H1 (cell line): ENCODE data around the gene BCL7B. TPM values are rescaled to one million over a fixed set of nuclear protein-coding genes. Genes with fewer than 3 reads are reported as not detected.

Source experiments
- CTCF ChIA-PET: fragments of 300-600 bp; sonication (Branson Sonifier 250); formaldehyde crosslinking; loops from one replicate; lab custom pipeline; 2021; ENCODE audit not compliant: partially characterized antibody; lab: Charles Lee
- POLR2A ChIA-PET: fragments of 300-600 bp; sonication (Branson Sonifier 250); formaldehyde crosslinking; loops from one replicate; lab custom pipeline; 2021; ENCODE audit warnings: inconsistent platforms; ENCODE audit not compliant: partially characterized antibody; lab: Charles Lee
- DNase-seq, 2 experiments: peaks; one replicate each; pipeline versions ENCODE4 v3.0.0 to v3.0.0-alpha.2; 2010 to 2022; ENCODE audit warnings: low spot score in 2 of 2, low read depth in 1 of 2, mixed read lengths in 1 of 2
- FAIRE-seq: peaks from 2 replicates; lab custom pipeline; 2011; peaks lifted over from hg19 to GRCh38; lab: Jason Lieb, UNC
- H2AFZ ChIP-seq: 2 replicates; pipeline ENCODE4 v1.8.1; 2012; ENCODE audit warnings: low read length, inconsistent platforms
- H2AK5ac ChIP-seq: 2 replicates; pipeline ENCODE4 v1.6.1; 2013; ENCODE audit warnings: low read depth, low read length
- H2BK120ac ChIP-seq: replicated peaks from 2 replicates; pipeline ENCODE3; 2013; ENCODE audit warnings: low read depth, low read length, inconsistent platforms
- H2BK12ac ChIP-seq: 2 replicates; pipeline ENCODE4 v1.6.1; 2013; ENCODE audit warnings: low read depth, low read length
- H2BK15ac ChIP-seq: 2 replicates; pipeline ENCODE4 v1.6.1; 2013; ENCODE audit warnings: low read length
- H2BK20ac ChIP-seq: 2 replicates; pipeline ENCODE4 v1.6.1; 2013; ENCODE audit warnings: low read length
- H2BK5ac ChIP-seq: 2 replicates; pipeline ENCODE4 v1.6.1; 2013; ENCODE audit warnings: low read depth, low read length
- H3K14ac ChIP-seq: 2 replicates; pipeline ENCODE4 v1.6.1; 2013; ENCODE audit warnings: inconsistent platforms; ENCODE audit not compliant: insufficient read length
- H3K18ac ChIP-seq: 2 replicates; pipeline ENCODE4 v1.6.1; 2013; ENCODE audit warnings: low read length; ENCODE audit errors: extremely low read depth
- H3K23ac ChIP-seq: 2 replicates; pipeline ENCODE4 v1.6.1; 2013; ENCODE audit warnings: inconsistent platforms; ENCODE audit not compliant: insufficient read length
- H3K23me2 ChIP-seq: 2 replicates; pipeline ENCODE4 v1.6.1; 2013; ENCODE audit warnings: low read depth, low read length
- H3K27ac ChIP-seq: 2 replicates; pipeline ENCODE4 v1.6.1; 2011; ENCODE audit warnings: low read depth, low read length, inconsistent platforms
- H3K27me3 ChIP-seq, 4 experiments: replicated peaks in 1 of 4; 1 replicate in 1 of 4; 2 replicates in 3 of 4; pipeline versions ENCODE4 v1.6.1 to v1.8.1; 2011 to 2013; ENCODE audit warnings: low read length in 3 of 4, mild to moderate bottlenecking in 3 of 4, inconsistent platforms in 2 of 4, mixed read lengths in 2 of 4, moderate library complexity in 1 of 4; ENCODE audit not compliant: control insufficient read depth in 3 of 4, insufficient read depth in 3 of 4; ENCODE audit errors: extremely low read depth in 1 of 4
- H3K36me3 ChIP-seq, 4 experiments: 2 replicates each; pipeline versions ENCODE4 v1.6.1 to v1.8.1; 2011 to 2013; ENCODE audit warnings: mild to moderate bottlenecking in 4 of 4, low read length in 3 of 4, moderate library complexity in 2 of 4, control low read depth in 1 of 4, inconsistent platforms in 1 of 4; ENCODE audit not compliant: insufficient read depth in 4 of 4, control insufficient read depth in 2 of 4
- H3K4ac ChIP-seq: replicated peaks from 2 replicates; pipeline ENCODE3; 2013; ENCODE audit warnings: low read length, low read depth, mixed read lengths, inconsistent platforms; ENCODE audit not compliant: insufficient read length
- H3K4me1 ChIP-seq, 4 experiments: replicated peaks in 1 of 4; 1 replicate in 1 of 4; 2 replicates in 3 of 4; pipeline versions ENCODE4 v1.6.1 to v1.8.1; 2011 to 2013; ENCODE audit warnings: low read length in 3 of 4, inconsistent platforms in 2 of 4, mixed read lengths in 1 of 4; ENCODE audit not compliant: insufficient read depth in 4 of 4, control insufficient read depth in 3 of 4
- H3K4me2 ChIP-seq, 2 experiments: 2 replicates each; pipeline versions ENCODE4 v1.6.1 to v1.8.1; 2011 to 2013; ENCODE audit warnings: low read depth in 2 of 2, low read length in 2 of 2, control low read depth in 1 of 2, inconsistent platforms in 1 of 2, mild to moderate bottlenecking in 1 of 2; ENCODE audit not compliant: insufficient read depth in 1 of 2
- H3K4me3 ChIP-seq, 4 experiments: fragments of 200-600, 300-600 bp in 1 of 4; sonication (generic), shearing (Covaris generic), sonication (Bioruptor Twin) in 1 of 4; 2 replicates each; pipeline versions ENCODE4 v1.5.1 to v1.8.1; 2011 to 2016; ENCODE audit warnings: low read length in 4 of 4, low read depth in 3 of 4, control low read depth in 2 of 4, inconsistent platforms in 2 of 4, mild to moderate bottlenecking in 2 of 4, mixed read lengths in 1 of 4, moderate library complexity in 1 of 4; ENCODE audit not compliant: insufficient read depth in 2 of 4; ENCODE audit errors: extremely low read depth in 1 of 4
- H3K56ac ChIP-seq: replicated peaks from 2 replicates; pipeline ENCODE3; 2013; ENCODE audit warnings: low read depth, mild to moderate bottlenecking, mixed read lengths, low read length, inconsistent platforms; ENCODE audit not compliant: insufficient read length
- H3K79me1 ChIP-seq: 2 replicates; pipeline ENCODE4 v1.6.1; 2013; ENCODE audit warnings: low read depth, low read length, control low read depth
- H3K79me2 ChIP-seq, 2 experiments: 2 replicates each; pipeline versions ENCODE4 v1.6.1 to v1.8.1; 2012 to 2013; ENCODE audit warnings: low read length in 2 of 2, mild to moderate bottlenecking in 2 of 2, inconsistent platforms in 1 of 2; ENCODE audit not compliant: insufficient read depth in 2 of 2, control insufficient read depth in 1 of 2
- H3K9ac ChIP-seq, 4 experiments: replicated peaks in 1 of 4; 1 replicate in 1 of 4; 2 replicates in 3 of 4; pipeline versions ENCODE4 v1.6.1 to v1.8.1; 2011 to 2013; ENCODE audit warnings: low read depth in 3 of 4, low read length in 3 of 4, control low read depth in 2 of 4, mild to moderate bottlenecking in 2 of 4, moderate library complexity in 2 of 4, inconsistent platforms in 1 of 4; ENCODE audit errors: extremely low read depth in 1 of 4
- H3K9me3 ChIP-seq, 2 experiments: 2 replicates each; pipeline versions ENCODE4 v1.6.1 to v1.8.1; 2012 to 2013; ENCODE audit warnings: mild to moderate bottlenecking in 2 of 2, moderate library complexity in 2 of 2, control low read depth in 1 of 2, inconsistent platforms in 1 of 2, low read depth in 1 of 2, low read length in 1 of 2, mixed read lengths in 1 of 2; ENCODE audit not compliant: insufficient read depth in 2 of 2
- H4K20me1 ChIP-seq, 2 experiments: replicated peaks in 1 of 2; 2 replicates each; pipeline versions ENCODE3 to v1.8.1; 2011 to 2013; ENCODE audit warnings: inconsistent platforms in 2 of 2, low read length in 2 of 2, mild to moderate bottlenecking in 1 of 2; ENCODE audit not compliant: insufficient read depth in 2 of 2, control insufficient read depth in 1 of 2
- H4K5ac ChIP-seq: 2 replicates; pipeline ENCODE4 v1.6.1; 2013; ENCODE audit warnings: low read length, low read depth, mixed read lengths, inconsistent platforms; ENCODE audit not compliant: insufficient read length
- H4K8ac ChIP-seq: 2 replicates; pipeline ENCODE4 v1.8.0; 2013; ENCODE audit warnings: mild to moderate bottlenecking, moderate library complexity, low read length, inconsistent platforms; ENCODE audit not compliant: insufficient read depth; ENCODE audit errors: extremely low read depth
- H4K91ac ChIP-seq: replicated peaks from 2 replicates; pipeline ENCODE3; 2013; ENCODE audit warnings: low read length, mixed read lengths, inconsistent platforms; ENCODE audit not compliant: insufficient read length
- EGR1 ChIP-seq: IDR thresholded peaks from 2 replicates; pipeline ENCODE4 v1.6.1; 2011; ENCODE audit warnings: low read depth, low read length, borderline replicate concordance
- KDM4A ChIP-seq: IDR thresholded peaks from one replicate; pipeline ENCODE4 v1.7.1; 2012; ENCODE audit warnings: low read depth, mild to moderate bottlenecking, moderate library complexity, low read length, inconsistent platforms; ENCODE audit not compliant: severe bottlenecking
- MAFK ChIP-seq: IDR thresholded peaks from 2 replicates; pipeline ENCODE4 v1.6.1; 2012; ENCODE audit warnings: low read depth, mild to moderate bottlenecking, improper control_type of control experiment, low read length
- MAX ChIP-seq: IDR thresholded peaks from 2 replicates; pipeline ENCODE4 v1.6.1; 2012; ENCODE audit warnings: inconsistent platforms
- PHF8 ChIP-seq: fragments of 200-600 bp; sonication (generic); conservative IDR thresholded peaks from 2 replicates; pipeline ENCODE4 v1.7.1; 2012; ENCODE audit warnings: low read depth, mild to moderate bottlenecking, inconsistent platforms, low read length, moderate library complexity
- RAD21 ChIP-seq, 2 experiments: IDR thresholded peaks in 1 of 2; conservative IDR thresholded peaks in 1 of 2; 2 replicates each; pipeline ENCODE4 v1.6.1; 2011; ENCODE audit warnings: low read depth in 2 of 2, low read length in 2 of 2, improper control_type of control experiment in 1 of 2, inconsistent platforms in 1 of 2, mild to moderate bottlenecking in 1 of 2, moderate library complexity in 1 of 2
- SIN3A ChIP-seq, 2 experiments: IDR thresholded peaks in 1 of 2; conservative IDR thresholded peaks in 1 of 2; 2 replicates each; pipeline ENCODE4 v1.6.1; 2011 to 2012; ENCODE audit warnings: low read length in 2 of 2, improper control_type of control experiment in 1 of 2, low read depth in 1 of 2, mild to moderate bottlenecking in 1 of 2
- WGBS, 2 experiments: shearing (Covaris generic) in 1 of 2; methylation state at CpG; one replicate each; pipeline versions ENCODE4 v1.1.6 to v1.1.7; 2013 to 2015; ENCODE audit warnings: low lambda C conversion rate in 2 of 2, mixed read lengths in 2 of 2, inconsistent platforms in 1 of 2, low coverage in 1 of 2, missing lambda C conversion rate in 1 of 2; ENCODE audit not compliant: insufficient replicate concordance in 2 of 2, insufficient coverage in 1 of 2, insufficient read length in 1 of 2; ENCODE audit errors: extremely low coverage in 1 of 2, missing lambda C conversion rate in 1 of 2; 5-methylcytosine and 5-hydroxymethylcytosine counted together
- polyA plus RNA-seq, 7 experiments: library from polyadenylated mRNA; depleted of rRNA in 3 of 7; stranded (reverse) in 5 of 7; unstranded in 2 of 7; fragments of >200 nt in 5 of 7; fragments of 200-250 nt in 2 of 7; gene quantifications; 1 replicate in 5 of 7; 2 replicates in 1 of 7; 4 replicates in 1 of 7; pipeline versions ENCODE4 v1.2.1 to v1.2.3, GENCODE V29; 2011 to 2013; ENCODE audit warnings: missing spikeins in 2 of 7, mixed read lengths in 2 of 7
- total RNA-seq: library from RNA; stranded (reverse); fragmentation: NEBNext Ultra II Directional; extraction: Animal tissue kit (Norgen Biotek cat#: 25700); gene quantifications from 2 replicates; pipeline ENCODE4 v1.2.1, GENCODE V29; 2021

The BCL7B gene
- total and polyA plus RNA-seq, 2 of the 8 experiments (the other 6 are each of a cell fraction or from before 2014, with no cell fraction given): 24.9 to 44.6 TPM

GRCh38 chr7:73569042-73569608 is 11.6 kb upstream of the BCL7B start:
- WGBS, 2 experiments: 92% methylated on average over 5 of the region's 5 CpGs; no CpG with 5 or more reads in 1 of the 2 experiments
- FAIRE-seq: no peak
- H2AFZ ChIP-seq: no peak overlapping the region

More at GRCh38 chr7:73569042-73569608, 11.6 kb upstream of the BCL7B start:
- Histone ChIP-seq H3K14ac (no peak overlapping the region), H3K79me2 (no peaks in the 10 kb centered on the region), H3K56ac (no peak overlapping the region), H3K27ac (no peak overlapping the region), H4K91ac (no peak overlapping the region), H2AK5ac (no peak overlapping the region), H3K23me2 (no peaks in the 10 kb centered on the region), H3K9me3 (no peaks in the 10 kb centered on the region), H4K8ac (no peak overlapping the region), H3K4me2 (no peak overlapping the region), H2BK12ac (no peak overlapping the region), H2BK15ac (no peak overlapping the region), H3K9ac (no peak overlapping the region), H3K79me1 (no peaks in the 10 kb centered on the region), H2BK120ac (no peak overlapping the region), H3K27me3 (no peaks in the 10 kb centered on the region), H2BK5ac (no peak overlapping the region), H2BK20ac (no peak overlapping the region), H4K5ac (no peak overlapping the region), H4K20me1 (peaks cover 0 to 9% of the 10 kb centered on the region in 2 experiments), H3K4me1 (peaks cover 0 to 2% (median under 1%) of the 10 kb centered on the region in 4 experiments; a peak in 3 of 7 replicates), H3K4ac (no peak overlapping the region), H3K4me3 (no peak overlapping the region), H3K18ac (no peak overlapping the region), H3K23ac (no peak overlapping the region), H3K36me3 (peaks cover 23 to 47% (median 34%) of the 10 kb centered on the region in 4 experiments)
- POLR2A ChIA-PET: interaction anchor here (0.7 to 5.8 kb wide), 3 partner anchors 8 to 89 kb away, joined by 3 to 39 read pairs (median 3); partner anchors contain the start of gene TBL2
- no peak for TF ChIP-seq EGR1
- TF ChIP-seq MAFK: no peak
- TF ChIP-seq PHF8: no peak
- no peak for TF ChIP-seq RAD21 (IDR thresholded peaks at IDR 0.05 in 1 of 2, conservative IDR thresholded peaks at IDR 0.05 in 1 of 2; ENCODE audit: low read depth in 2 of 2, low read length in 2 of 2)
- TF ChIP-seq SIN3A (conservative IDR thresholded peaks at IDR 0.05 in 1 of 2, IDR thresholded peaks at IDR 0.05 in 1 of 2; ENCODE audit: low read depth in 1 of 2, low read length in 2 of 2): no peak
- no peak for TF ChIP-seq KDM4A
- TF ChIP-seq MAX: no peak
- DNase-seq: no peak
- CTCF ChIA-PET: interaction anchor here (0.9 to 1.6 kb wide), 2 partner anchors 9 to 30 kb away, joined by 3 to 6 read pairs; partner anchors contain the start of gene TBL2
